HG03378 (cell line): ENCODE measurements around the gene CCDC9.
"Not testable (repeated sequence)": the region's sequence is repeated elsewhere in the genome, so short reads cannot be mapped to it uniquely, and the experiment has no call there.

Experiments used
- ATAC-seq: cut with Tn5 transposase; IDR thresholded peaks from one replicate; pipeline ENCODE4 v1.9.1; 2021; ENCODE audit warnings: mild to moderate bottlenecking, moderate library complexity; ENCODE audit not compliant: unreplicated experiment

CCDC9 gene

GRCh38 chr19:47283405-47284059 lies 27.2 kb downstream of the CCDC9 start:
- no peak for ATAC-seq

- ATAC-seq = no peak
These were observed 28.1 kb downstream of the CCDC9 start for GRCh38 chr19:47284324-47284899.

GRCh38 chr19:47296036-47296435 lies 39.7 kb downstream of the CCDC9 start:
- ATAC-seq = no peak

- not testable (repeated sequence) for ATAC-seq
These were observed 44.5 kb downstream of the CCDC9 start for GRCh38 chr19:47300867-47301266.

GRCh38 chr19:47302249-47302648 lies 45.9 kb downstream of the CCDC9 start:
- ATAC-seq = no peak

GRCh38 chr19:47303966-47304365 lies 47.6 kb downstream of the CCDC9 start:
- no peak for ATAC-seq

GRCh38 chr19:47305309-47305751 lies 49.0 kb downstream of the CCDC9 start:
- no peak for ATAC-seq

GRCh38 chr19:47306303-47306702 lies 50.0 kb downstream of the CCDC9 start:
- ATAC-seq = no peak

GRCh38 chr19:47309038-47309437 lies 52.7 kb downstream of the CCDC9 start:
- no peak for ATAC-seq

- ATAC-seq = no peak
These were observed 53.3 kb downstream of the CCDC9 start, which contains the start of gene C5AR1 for GRCh38 chr19:47309608-47310007. Gene C5AR1 (plus strand): TSS chr19:47309861. CDS start chr19:47309896, 35 bp downstream.

GRCh38 chr19:47310323-47310722 lies 54.0 kb downstream of the CCDC9 start:
- ATAC-seq = no peak

GRCh38 chr19:47310819-47311218 lies 54.5 kb downstream of the CCDC9 start:
- no peak for ATAC-seq

- no peak for ATAC-seq
These were observed 56.2 kb downstream of the CCDC9 start for GRCh38 chr19:47312366-47313006.

- no peak for ATAC-seq
These were observed 57.5 kb downstream of the CCDC9 start for GRCh38 chr19:47313754-47314295.

GRCh38 chr19:47315125-47315821 lies 58.9 kb downstream of the CCDC9 start:
- no peak for ATAC-seq

GRCh38 chr19:47316513-47316912 lies 60.2 kb downstream of the CCDC9 start:
- no peak for ATAC-seq

- no peak for ATAC-seq
These were observed 63.9 kb downstream of the CCDC9 start for GRCh38 chr19:47319923-47320871.
